Thoracic aorta (tissue), 2 donors: ENCODE results near the gene UFD1. TPM values are rescaled to one million over a fixed set of nuclear protein-coding genes. Genes with fewer than 3 reads are reported as not detected.

Source experiments
- ATAC-seq: fragments of 150-250 bp; one replicate; pipeline ENCODE4 v1.8.0; 2017; ENCODE audit warnings: low read depth; ENCODE audit not compliant: insufficient number of reproducible peaks, low FRiP score
- DNase-seq: peaks from one replicate; pipeline ENCODE4 v3.0.0-alpha.2; 2020; ENCODE audit warnings: low spot score
- H3K27ac ChIP-seq, 2 donors: fragments of 200-600 bp; sonication (generic); 1 replicate in 1 of 2; 2 replicates in 1 of 2; pipeline ENCODE4 v1.5.1; 2016; ENCODE audit warnings: mild to moderate bottlenecking in 2 of 2, moderate library complexity in 2 of 2
- H3K27me3 ChIP-seq: fragments of 200-600 bp; sonication (generic); replicated peaks from 2 replicates; pipeline ENCODE4 v1.6.0; 2016; ENCODE audit warnings: mild to moderate bottlenecking; ENCODE audit not compliant: insufficient read depth
- H3K36me3 ChIP-seq: fragments of 200-600 bp; sonication (generic); one replicate; pipeline ENCODE4 v1.5.1; 2016
- H3K4me1 ChIP-seq, 2 donors: fragments of 200-600 bp; sonication (generic); 1 replicate in 1 of 2; 2 replicates in 1 of 2; pipeline versions ENCODE4 v1.5.1 to v1.6.0; 2016; ENCODE audit warnings: low read depth in 2 of 2, mild to moderate bottlenecking in 1 of 2; ENCODE audit not compliant: control insufficient read depth in 1 of 2
- H3K4me3 ChIP-seq: fragments of 200-600 bp; sonication (generic); 2 replicates; pipeline ENCODE4 v1.5.1; 2016; ENCODE audit warnings: mild to moderate bottlenecking
- H3K9me3 ChIP-seq: fragments of 200-600 bp; sonication (generic); 2 replicates; pipeline ENCODE4 v1.5.1; 2016
- CTCF ChIP-seq: fragments of 200-600 bp; sonication (generic); IDR thresholded peaks from one replicate; pipeline ENCODE4 v1.5.1; 2019; ENCODE audit warnings: antibody characterized with exemption
- total RNA-seq, 2 donors: library from RNA; depleted of rRNA; stranded (reverse); fragments of >200 nt; gene quantifications; one replicate each; pipeline versions ENCODE4 v1.1.0 to v1.2.3, GENCODE V29; 2016

UFD1 gene
- total RNA-seq, 2 donors from 2014 or later = 32.0 to 32.5 TPM

GRCh38 chr22:19405133-19405532, 73.9 kb downstream of the UFD1 start:
- DNase-seq = no peak
- H3K36me3 ChIP-seq = peaks cover 32% of the 10 kb centered on the region

GRCh38 chr22:19404676-19405075, 74.3 kb downstream of the UFD1 start:
- Histone ChIP-seq H3K27ac (no peak overlapping the region), H3K27me3 (no peaks in the 10 kb centered on the region), H3K9me3 (no peaks in the 10 kb centered on the region), H3K4me3 (no peak overlapping the region), H3K36me3 (peaks cover 28% of the 10 kb centered on the region), H3K4me1 (no peaks in the 10 kb centered on the region)
- no peak for TF ChIP-seq CTCF
- ATAC-seq = no peak
- DNase-seq = no peak

More at GRCh38 chr22:19405133-19405532, 73.9 kb downstream of the UFD1 start:
- no peak overlapping the region for H3K27ac ChIP-seq
- H3K9me3 ChIP-seq = no peaks in the 10 kb centered on the region
- no peaks in the 10 kb centered on the region for H3K27me3 ChIP-seq
- no peaks in the 10 kb centered on the region for H3K4me1 ChIP-seq
- H3K4me3 ChIP-seq = no peak overlapping the region
- ATAC-seq = no peak
- TF ChIP-seq CTCF = no peak

- no peaks in the 10 kb centered on the region for H3K27me3 ChIP-seq
- peaks cover 30% of the 10 kb centered on the region for H3K36me3 ChIP-seq
- H3K4me3 ChIP-seq = no peak overlapping the region
- DNase-seq (no peak), ATAC-seq (no peak)
- H3K4me1 ChIP-seq = no peaks in the 10 kb centered on the region
- no peak for TF ChIP-seq CTCF
- H3K9me3 ChIP-seq = no peaks in the 10 kb centered on the region
- no peak overlapping the region for H3K27ac ChIP-seq
Measured at GRCh38 chr22:19402642-19403191, 76.3 kb downstream of the UFD1 start.

GRCh38 chr22:19401483-19401882, 77.5 kb downstream of the UFD1 start:
- ATAC-seq = no peak
- Histone ChIP-seq H3K4me3 (no peak overlapping the region), H3K4me1 (no peaks in the 10 kb centered on the region), H3K27me3 (no peaks in the 10 kb centered on the region), H3K36me3 (peaks cover 33% of the 10 kb centered on the region), H3K27ac (no peak overlapping the region), H3K9me3 (no peaks in the 10 kb centered on the region)
- TF ChIP-seq CTCF = no peak
- DNase-seq = no peak

- peaks cover 38% of the 10 kb centered on the region for H3K36me3 ChIP-seq
- no peak for TF ChIP-seq CTCF
- ATAC-seq = no peak
- H3K27me3 ChIP-seq = no peaks in the 10 kb centered on the region
- no peak overlapping the region for H3K27ac ChIP-seq
- H3K4me3 ChIP-seq = no peak overlapping the region
- DNase-seq = no peak
- no peaks in the 10 kb centered on the region for H3K4me1 ChIP-seq
- no peaks in the 10 kb centered on the region for H3K9me3 ChIP-seq
Measured at GRCh38 chr22:19400881-19401280, 78.1 kb downstream of the UFD1 start.

Other genes starting within 250 kb of the UFD1 start
- gene CLTCL1, start 187.5 kb downstream of the UFD1 start, total RNA-seq = 1 to 10 TPM; 5.3 to 6.1 TPM
- gene HIRA, start 47.5 kb downstream of the UFD1 start, total RNA-seq = 10 to 100 TPM; 23.8 to 25.7 TPM
- gene MRPL40, start 46.6 kb downstream of the UFD1 start, total RNA-seq = 10 to 100 TPM in 1 of 2 donors, 1 to 10 TPM in 1; 6.8 to 19.2 TPM
- 10 to 100 TPM; 59.8 to 67.7 TPM for gene C22orf39, start 31.5 kb downstream of the UFD1 start, total RNA-seq
- gene CDC45, start 727 bp upstream of the UFD1 start, total RNA-seq = under 1 TPM in 1 of 2 donors, not detected in 1; 0.99 TPM
- 10 to 100 TPM; 41.0 to 68.0 TPM for gene CLDN5, start 45.2 kb upstream of the UFD1 start, total RNA-seq
- 100 to 1,000 TPM in 1 of 2 donors, 10 to 100 TPM in 1; 47.7 to 147 TPM for gene SEPTIN5, start 235.3 kb upstream of the UFD1 start, total RNA-seq
- 10 to 100 TPM; 13.1 to 30.3 TPM for gene GP1BB, start 244.3 kb upstream of the UFD1 start, total RNA-seq